ENCODE results near the gene ARSG.

Gene ARSG

GRCh38 chr17:68389041-68389440, 97.7 kb downstream of the ARSG start:
- TF ChIP-seq GATA3 (IDR thresholded peaks at IDR 0.05; ENCODE audit: low read depth, low read length) (no peak), GATA2 (IDR thresholded peaks at IDR 0.05; ENCODE audit: low read depth, low read length) (no peak)

- TF ChIP-seq GATA3 (IDR thresholded peaks at IDR 0.05; ENCODE audit: low read depth, low read length) (no peak), GATA2 (IDR thresholded peaks at IDR 0.05; ENCODE audit: low read depth, low read length) (no peak)
Measured at GRCh38 chr17:68390888-68391545, 99.7 kb downstream of the ARSG start.

GRCh38 chr17:68391561-68392268, 100.4 kb downstream of the ARSG start:
- TF ChIP-seq GATA2 (IDR thresholded peaks at IDR 0.05; ENCODE audit: low read depth, low read length): no peak
- TF ChIP-seq GATA3 (IDR thresholded peaks at IDR 0.05; ENCODE audit: low read depth, low read length): no peak

- no peak for TF ChIP-seq GATA3 (IDR thresholded peaks at IDR 0.05; ENCODE audit: low read depth, low read length)
- no peak for TF ChIP-seq GATA2 (IDR thresholded peaks at IDR 0.05; ENCODE audit: low read depth, low read length)
Measured at GRCh38 chr17:68394608-68395331, 103.5 kb downstream of the ARSG start.

GRCh38 chr17:68396226-68397107, 105.2 kb downstream of the ARSG start:
- TF ChIP-seq GATA3 (IDR thresholded peaks at IDR 0.05; ENCODE audit: low read depth, low read length) (no peak), GATA2 (IDR thresholded peaks at IDR 0.05; ENCODE audit: low read depth, low read length) (no peak)

- no peak for TF ChIP-seq GATA3 (IDR thresholded peaks at IDR 0.05; ENCODE audit: low read depth, low read length)
- TF ChIP-seq GATA2 (IDR thresholded peaks at IDR 0.05; ENCODE audit: low read depth, low read length): no peak
Measured at GRCh38 chr17:68397108-68397536, 105.8 kb downstream of the ARSG start.

GRCh38 chr17:68398691-68399637, 107.7 kb downstream of the ARSG start:
- no peak for TF ChIP-seq GATA3 (IDR thresholded peaks at IDR 0.05; ENCODE audit: low read depth, low read length)
- TF ChIP-seq GATA2 (IDR thresholded peaks at IDR 0.05; ENCODE audit: low read depth, low read length): no peak

GRCh38 chr17:68399638-68400403, 108.5 kb downstream of the ARSG start:
- no peak for TF ChIP-seq GATA2 (IDR thresholded peaks at IDR 0.05; ENCODE audit: low read depth, low read length)
- no peak for TF ChIP-seq GATA3 (IDR thresholded peaks at IDR 0.05; ENCODE audit: low read depth, low read length)

- TF ChIP-seq GATA2 (IDR thresholded peaks at IDR 0.05; ENCODE audit: low read depth, low read length): no peak
Measured at GRCh38 chr17:68400404-68400735, 109.1 kb downstream of the ARSG start.

- TF ChIP-seq GATA2 (IDR thresholded peaks at IDR 0.05; ENCODE audit: low read depth, low read length): no peak
- TF ChIP-seq GATA3 (IDR thresholded peaks at IDR 0.05; ENCODE audit: low read depth, low read length): no peak
Measured at GRCh38 chr17:68401288-68401687, 110.0 kb downstream of the ARSG start.

- TF ChIP-seq GATA2 (IDR thresholded peaks at IDR 0.05; ENCODE audit: low read depth, low read length): no peak
- TF ChIP-seq GATA3 (IDR thresholded peaks at IDR 0.05; ENCODE audit: low read depth, low read length): no peak
Measured at GRCh38 chr17:68403122-68403521, 111.8 kb downstream of the ARSG start.

- TF ChIP-seq GATA2 (IDR thresholded peaks at IDR 0.05; ENCODE audit: low read depth, low read length) (no peak), GATA3 (IDR thresholded peaks at IDR 0.05; ENCODE audit: low read depth, low read length) (no peak)
Measured at GRCh38 chr17:68417317-68417716, 126.0 kb downstream of the ARSG start.
